K562 (cell line): Measurements from ENCODE around the gene ZNF276. TPM values are rescaled to one million over a fixed set of nuclear protein-coding genes. Genes with fewer than 3 reads are reported as not detected.

Experiments used
- ATAC-seq: fragments of 200-7000 bp; cut with Tn5 transposase; 3 replicates; pipeline ENCODE4 v1.9.1; 2020; ENCODE audit warnings: moderate library complexity
- BruUV-seq: library from RNA; stranded (reverse); fragments of 400-500 nt; replicated peaks from 2 replicates; lab custom pipeline; 2021; lab: Mats Ljungman, UMichigan
- CTCF ChIA-PET: fragments of 300-600 bp; formaldehyde crosslinking; extraction: SDS; loops from one replicate; lab custom pipeline; 2021; ENCODE audit warnings: low intra/inter-chr PET ratio; lab: Yijun Ruan, JAX
- POLR2A ChIA-PET: fragments of 300-600, 350-650 bp; sonication (Branson Sonifier 250); formaldehyde crosslinking; extraction: SDS; loops from one replicate; lab custom pipeline; 2021; ENCODE audit warnings: antibody characterized with exemption, inconsistent platforms; lab: Yijun Ruan, JAX
- DNase-seq, 4 experiments: peaks; one replicate each; pipeline versions ENCODE4 v3.0.0 to v3.0.0-alpha.2; 2011 to 2018; ENCODE audit warnings: low spot score in 3 of 4, mixed read lengths in 3 of 4; ENCODE audit errors: extremely low read depth in 1 of 4
- FAIRE-seq: peaks from 2 replicates; lab custom pipeline; 2011; peaks lifted over from hg19 to GRCh38; lab: Jason Lieb, UNC
- H2AFZ ChIP-seq: 2 replicates; pipeline ENCODE4 v1.6.0; 2011; ENCODE audit warnings: low read depth, low read length, control low read depth, inconsistent platforms
- H3K27ac ChIP-seq: fragments of 200-600 bp; 3 replicates; pipeline ENCODE4 v1.8.0; 2011; ENCODE audit warnings: low read depth, mild to moderate bottlenecking, control low read depth, inconsistent platforms, low read length, moderate library complexity, mixed read lengths; ENCODE audit errors: extremely low read depth
- H3K27me3 ChIP-seq, 2 experiments: fragments of 300-600 bp in 1 of 2; 2 replicates in 1 of 2; 3 replicates in 1 of 2; pipeline versions ENCODE4 v1.6.0 to v1.8.0; 2011; ENCODE audit warnings: inconsistent platforms in 2 of 2, low read length in 2 of 2, mild to moderate bottlenecking in 1 of 2, mixed read lengths in 1 of 2, moderate library complexity in 1 of 2; ENCODE audit not compliant: control insufficient read depth in 2 of 2, insufficient read depth in 2 of 2
- H3K36me3 ChIP-seq: fragments of 300-600 bp; 3 replicates; pipeline ENCODE4 v1.8.0; 2011; ENCODE audit warnings: mild to moderate bottlenecking, low read length, inconsistent platforms; ENCODE audit not compliant: control insufficient read depth, insufficient read depth
- H3K4me1 ChIP-seq, 2 experiments: fragments of 200-600 bp in 1 of 2; replicated peaks in 1 of 2; 2 replicates in 1 of 2; 3 replicates in 1 of 2; pipeline versions ENCODE4 v1.5.1 to v1.8.0; 2011; ENCODE audit warnings: inconsistent platforms in 2 of 2, low read length in 2 of 2, mild to moderate bottlenecking in 1 of 2, mixed read lengths in 1 of 2, moderate library complexity in 1 of 2; ENCODE audit not compliant: control insufficient read depth in 2 of 2, insufficient read depth in 2 of 2
- H3K4me2 ChIP-seq: 2 replicates; pipeline ENCODE4 v1.6.1; 2011; ENCODE audit warnings: low read length, control low read depth, inconsistent platforms, mixed read lengths; ENCODE audit not compliant: insufficient read depth
- H3K4me3 ChIP-seq: fragments of 200-600 bp; sonication (generic), shearing (Covaris generic); 2 replicates; pipeline ENCODE4 v1.5.1; 2016; ENCODE audit warnings: control low read depth, inconsistent platforms
- H3K79me2 ChIP-seq: fragments of 200-600 bp; 3 replicates; pipeline ENCODE4 v1.8.0; 2011; ENCODE audit warnings: low read length, inconsistent platforms; ENCODE audit not compliant: control insufficient read depth, insufficient read depth
- H3K9ac ChIP-seq, 2 experiments: 2 replicates each; pipeline versions ENCODE4 v1.6.0 to v1.6.1; 2011; ENCODE audit warnings: low read depth in 2 of 2, low read length in 2 of 2, control low read depth in 1 of 2, inconsistent platforms in 1 of 2, mild to moderate bottlenecking in 1 of 2, mixed read lengths in 1 of 2; ENCODE audit not compliant: insufficient read depth in 1 of 2
- H3K9me1 ChIP-seq: one replicate; pipeline ENCODE4 v1.6.0; 2011; ENCODE audit warnings: inconsistent platforms, mild to moderate bottlenecking, low read length, moderate library complexity; ENCODE audit not compliant: control insufficient read depth, insufficient read depth
- H3K9me3 ChIP-seq: replicated peaks from 2 replicates; pipeline ENCODE4 v1.5.1; 2011; ENCODE audit warnings: low read depth, low read length, inconsistent platforms; ENCODE audit not compliant: control insufficient read depth, insufficient read depth
- H4K20me1 ChIP-seq: replicated peaks from 2 replicates; pipeline ENCODE4 v1.6.1; 2011; ENCODE audit warnings: low read length, inconsistent platforms, mixed read lengths; ENCODE audit not compliant: control insufficient read depth, insufficient read depth
- BRF1 ChIP-seq: IDR thresholded peaks from 3 replicates; pipeline ENCODE4 v1.6.1; 2011; ENCODE audit warnings: borderline replicate concordance, mild to moderate bottlenecking; ENCODE audit not compliant: insufficient read length; ENCODE audit errors: extremely low read depth
- HNRNPL ChIP-seq: fragments of 200-400 bp; formaldehyde crosslinking; IDR thresholded peaks from 2 replicates; pipeline ENCODE4 v1.6.1; 2017; ENCODE audit warnings: low read depth, mild to moderate bottlenecking, low read length
- L3MBTL2 ChIP-seq: fragments of 450-650 bp; IDR thresholded peaks from 2 replicates; pipeline ENCODE4 v1.6.1; 2016; ENCODE audit warnings: mild to moderate bottlenecking, moderate library complexity
- POLR2A ChIP-seq: fragments of 450-650 bp; conservative IDR thresholded peaks from 2 replicates; pipeline ENCODE4 v1.6.1; 2016
- POLR2G ChIP-seq: fragments of 200-400 bp; formaldehyde crosslinking; IDR thresholded peaks from 2 replicates; pipeline ENCODE4 v1.6.1; 2017; ENCODE audit warnings: low read depth, mild to moderate bottlenecking, antibody characterized with exemption, low read length, moderate library complexity
- RBFOX2 ChIP-seq: fragments of 200-400 bp; formaldehyde crosslinking; IDR thresholded peaks from 2 replicates; pipeline ENCODE4 v1.6.1; 2017; ENCODE audit warnings: low read depth, mild to moderate bottlenecking, low read length, moderate library complexity
- RBM22 ChIP-seq: fragments of 200-400 bp; formaldehyde crosslinking; IDR thresholded peaks from 2 replicates; pipeline ENCODE4 v1.6.1; 2018; ENCODE audit warnings: low read length, low read depth; ENCODE audit not compliant: poor library complexity, severe bottlenecking
- SUPT5H ChIP-seq: fragments of 450-650 bp; IDR thresholded peaks from 2 replicates; pipeline ENCODE4 v1.6.1; 2016
- TRIM24 ChIP-seq, 2 experiments: fragments of 450-650 bp; IDR thresholded peaks; 2 replicates each; pipeline ENCODE4 v1.6.1; 2016
- XRCC5 ChIP-seq: fragments of 200-400 bp; formaldehyde crosslinking; IDR thresholded peaks from 2 replicates; pipeline ENCODE4 v1.6.1; 2017; ENCODE audit warnings: low read depth, mild to moderate bottlenecking, low read length
- WGBS: fragments of 100-300 bp; shearing (Covaris generic); methylation state at CpG from one replicate; pipeline ENCODE4 v1.1.6; 2016; ENCODE audit warnings: low coverage, mixed read lengths; ENCODE audit not compliant: insufficient coverage; ENCODE audit errors: missing lambda C conversion rate; 5-methylcytosine and 5-hydroxymethylcytosine counted together
- in situ Hi-C: fragments of 300-500 bp; cut with MboI; formaldehyde crosslinking; loops from 4 replicates; pipeline ENCODE4 v1.15.0; 2018; ENCODE audit warnings: inconsistent platforms, mixed read lengths
- intact Hi-C: fragments of 100-400 bp; cut with micrococcal nuclease; formaldehyde crosslinking; loops from 2 replicates; pipeline ENCODE4 v1.14.2; 2022
- polyA plus RNA-seq, 8 experiments: library from polyadenylated mRNA; depleted of rRNA in 4 of 8; stranded (reverse) in 5 of 8; unstranded in 3 of 8; fragments of >200 nt; fragmentation: Nextera tagmentation in 2 of 8; fragmentation: Illumina TruSeq in 1 of 8; extraction: Ambion mirVana in 2 of 8; extraction: Trizol in 1 of 8; gene quantifications; 2 replicates each; pipeline versions ENCODE4 v1.2.1 to v1.2.3, GENCODE V29; 2011 to 2014; ENCODE audit warnings: inconsistent platforms in 1 of 8, missing spikeins in 1 of 8
- total RNA-seq, 7 experiments: library from RNA; depleted of rRNA in 6 of 7; stranded (reverse); fragments of >200 nt in 6 of 7; fragmentation: Illumina TruSeq in 2 of 7; extraction: Trizol in 2 of 7; gene quantifications; 2 replicates each; pipeline versions ENCODE4 v1.2.1 to v1.2.3, GENCODE V29; 2011 to 2021; ENCODE audit warnings: low replicate concordance in 1 of 7
- TF ChIP-seq, protein P1 (sequence below): IDR thresholded peaks from 2 replicates; pipeline ENCODE4 v1.6.1; 2014; ENCODE audit warnings: antibody characterized with exemption
- TF ChIP-seq, protein P2 (sequence below): fragments of 250-450 bp; sonication (Bioruptor Pico); IDR thresholded peaks from 2 replicates; pipeline ENCODE4 v1.8.0; 2021; ENCODE audit warnings: moderate library complexity, mild to moderate bottlenecking, inconsistent platforms
- TF ChIP-seq, protein P3 (sequence below), 2 experiments: fragments of 200-800 bp in 1 of 2; sonication (Bioruptor generic) in 1 of 2; sonication (generic) in 1 of 2; formaldehyde crosslinking in 1 of 2; IDR thresholded peaks in 1 of 2; conservative IDR thresholded peaks in 1 of 2; 2 replicates each; pipeline versions ENCODE4 v1.5.0 to v1.6.1; 2016 to 2020; ENCODE audit warnings: missing compliant biosample characterization in 1 of 2, missing genetic modification characterization in 1 of 2, missing genetic modification reagents in 1 of 2
- TF ChIP-seq, protein P4 (sequence below): sonication (generic); formaldehyde crosslinking; IDR thresholded peaks from 2 replicates; pipeline ENCODE4 v1.8.1; 2023; ENCODE audit warnings: mild to moderate bottlenecking, missing genetic modification reagents

Gene ZNF276
- total and polyA plus RNA-seq, 9 of the 15 experiments (the other 6 are each of a cell fraction or from before 2014, with no cell fraction given): 0.49 to 43.9 (median 15.8) TPM

DNA sequence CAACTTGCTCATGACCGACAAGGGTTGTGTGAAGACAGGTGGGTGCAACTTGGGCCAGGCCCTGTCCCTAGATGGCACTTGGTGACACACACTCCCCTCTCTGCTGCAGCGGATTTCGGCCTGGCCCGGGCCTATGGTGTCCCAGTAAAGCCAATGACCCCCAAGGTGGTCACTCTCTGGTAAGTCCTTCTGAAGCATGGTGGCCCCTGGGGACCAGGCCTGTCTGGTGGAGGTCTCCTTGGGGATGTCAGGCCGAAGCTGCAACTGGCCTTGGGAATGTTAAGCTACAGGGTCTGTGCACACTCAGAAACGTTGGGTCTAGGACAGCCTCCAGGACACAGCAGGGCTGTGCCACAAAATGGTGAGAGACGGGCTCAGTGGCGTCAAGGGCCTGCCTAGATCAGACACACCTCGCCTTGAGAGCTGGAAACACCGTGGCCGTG, 28.0 kb upstream of the ZNF276 start (continued):
- TF ChIP-seq, protein P1, sequence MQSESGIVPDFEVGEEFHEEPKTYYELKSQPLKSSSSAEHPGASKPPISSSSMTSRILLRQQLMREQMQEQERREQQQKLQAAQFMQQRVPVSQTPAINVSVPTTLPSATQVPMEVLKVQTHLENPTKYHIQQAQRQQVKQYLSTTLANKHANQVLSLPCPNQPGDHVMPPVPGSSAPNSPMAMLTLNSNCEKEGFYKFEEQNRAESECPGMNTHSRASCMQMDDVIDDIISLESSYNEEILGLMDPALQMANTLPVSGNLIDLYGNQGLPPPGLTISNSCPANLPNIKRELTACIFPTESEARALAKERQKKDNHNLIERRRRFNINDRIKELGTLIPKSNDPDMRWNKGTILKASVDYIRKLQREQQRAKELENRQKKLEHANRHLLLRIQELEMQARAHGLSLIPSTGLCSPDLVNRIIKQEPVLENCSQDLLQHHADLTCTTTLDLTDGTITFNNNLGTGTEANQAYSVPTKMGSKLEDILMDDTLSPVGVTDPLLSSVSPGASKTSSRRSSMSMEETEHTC: no peak
- TF ChIP-seq TRIM24 (IDR thresholded peaks at IDR 0.05): no peak

DNA sequence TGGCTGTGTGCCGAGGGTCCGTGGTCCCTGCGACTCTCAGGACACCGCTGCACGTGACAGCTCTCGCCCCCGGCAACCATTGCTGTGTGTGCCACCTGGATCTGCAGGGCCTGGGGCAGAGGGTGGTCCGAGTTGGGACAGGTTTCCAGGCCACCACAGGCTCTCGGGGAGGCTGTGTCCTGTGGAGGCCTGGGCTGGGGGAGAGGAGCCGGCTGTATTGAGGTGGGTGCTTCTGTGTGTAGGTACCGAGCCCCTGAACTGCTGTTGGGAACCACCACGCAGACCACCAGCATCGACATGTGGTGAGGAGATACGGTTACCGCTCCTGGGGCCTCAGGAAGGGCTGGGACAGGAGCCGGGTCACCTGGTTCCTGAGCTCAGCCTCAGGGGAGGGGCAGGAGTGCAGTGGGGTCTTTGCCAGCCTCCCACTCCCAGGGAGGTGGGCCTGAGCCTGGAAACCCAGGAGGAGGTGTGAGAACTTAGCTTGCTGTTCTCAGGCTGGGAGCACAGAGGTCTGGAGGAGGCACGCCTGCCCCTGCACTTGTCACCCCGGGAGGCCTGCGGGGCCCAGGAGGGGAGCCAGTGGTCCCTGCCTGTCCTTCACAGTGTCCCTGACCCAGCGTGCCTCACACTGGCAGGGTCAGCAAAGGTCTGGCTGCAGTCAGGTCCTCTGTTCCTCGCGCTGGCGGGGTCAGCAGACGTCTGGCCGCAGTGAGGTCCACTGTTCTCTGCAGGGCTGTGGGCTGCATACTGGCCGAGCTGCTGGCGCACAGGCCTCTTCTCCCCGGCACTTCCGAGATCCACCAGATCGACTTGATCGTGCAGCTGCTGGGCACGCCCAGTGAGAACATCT, 27.2 kb upstream of the ZNF276 start:
- Histone ChIP-seq H3K36me3 (peaks cover 83% of the 10 kb centered on the region), H4K20me1 (no peaks in the 10 kb centered on the region), H3K27ac (no peak overlapping the region), H3K4me3 (no peak overlapping the region), H3K9ac (0 out of 4 replicates have a peak overlapping the region, but pooled peaks of 1 of the 2 experiments have one; percentile 40), H3K27me3 (no peaks in the 10 kb centered on the region), H3K79me2 (peaks cover 3% of the 10 kb centered on the region; the same call in 2 of the 3 replicates), H3K9me3 (no peaks in the 10 kb centered on the region), H3K4me2 (no peak overlapping the region), H2AFZ (no peak overlapping the region), H3K9me1 (peaks cover 11% of the 10 kb centered on the region), H3K4me1 (peaks cover 0 to 50% of the 10 kb centered on the region in 2 experiments; a peak in 3 of 5 replicates)
- ChIA-PET CTCF (no interaction called here), POLR2A (interaction anchor here (0.6 to 1.5 kb wide), 5 partner anchors 7 to 117 kb away, joined by 3 to 8 read pairs (median 3); partner anchors contain the start of gene CDK10)
- no peak for ATAC-seq
- 91% methylated on average over 31 of the region's 32 CpGs for WGBS
- TF ChIP-seq, protein P2, sequence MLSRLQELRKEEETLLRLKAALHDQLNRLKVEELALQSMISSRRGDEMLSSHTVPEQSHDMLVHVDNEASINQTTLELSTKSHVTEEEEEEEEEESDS (CRISPR knock-in tag): no peak
- TF ChIP-seq L3MBTL2 (no peak), SUPT5H (0 out of 2 replicates have a peak, but pooled peaks have one; percentile 36), HNRNPL (peak; percentile 61; the same call in 1 of the 2 replicates), BRF1 (no peak), RBFOX2 (peak; percentile 32; the same call in 1 of the 2 replicates), RBM22 (peak; percentile 71), XRCC5 (no peak), POLR2A (peak; percentile 58), POLR2G (peak; percentile 59; the same call in 1 of the 2 replicates)
- TF ChIP-seq, protein P3, sequence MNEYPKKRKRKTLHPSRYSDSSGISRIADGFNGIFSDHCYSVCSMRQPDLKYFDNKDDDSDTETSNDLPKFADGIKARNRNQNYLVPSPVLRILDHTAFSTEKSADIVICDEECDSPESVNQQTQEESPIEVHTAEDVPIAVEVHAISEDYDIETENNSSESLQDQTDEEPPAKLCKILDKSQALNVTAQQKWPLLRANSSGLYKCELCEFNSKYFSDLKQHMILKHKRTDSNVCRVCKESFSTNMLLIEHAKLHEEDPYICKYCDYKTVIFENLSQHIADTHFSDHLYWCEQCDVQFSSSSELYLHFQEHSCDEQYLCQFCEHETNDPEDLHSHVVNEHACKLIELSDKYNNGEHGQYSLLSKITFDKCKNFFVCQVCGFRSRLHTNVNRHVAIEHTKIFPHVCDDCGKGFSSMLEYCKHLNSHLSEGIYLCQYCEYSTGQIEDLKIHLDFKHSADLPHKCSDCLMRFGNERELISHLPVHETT (CRISPR knock-in tag; conservative IDR thresholded peaks at IDR 0.05 in 1 of 2, IDR thresholded peaks at IDR 0.05 in 1 of 2): no peak
- TF ChIP-seq, protein P4, sequence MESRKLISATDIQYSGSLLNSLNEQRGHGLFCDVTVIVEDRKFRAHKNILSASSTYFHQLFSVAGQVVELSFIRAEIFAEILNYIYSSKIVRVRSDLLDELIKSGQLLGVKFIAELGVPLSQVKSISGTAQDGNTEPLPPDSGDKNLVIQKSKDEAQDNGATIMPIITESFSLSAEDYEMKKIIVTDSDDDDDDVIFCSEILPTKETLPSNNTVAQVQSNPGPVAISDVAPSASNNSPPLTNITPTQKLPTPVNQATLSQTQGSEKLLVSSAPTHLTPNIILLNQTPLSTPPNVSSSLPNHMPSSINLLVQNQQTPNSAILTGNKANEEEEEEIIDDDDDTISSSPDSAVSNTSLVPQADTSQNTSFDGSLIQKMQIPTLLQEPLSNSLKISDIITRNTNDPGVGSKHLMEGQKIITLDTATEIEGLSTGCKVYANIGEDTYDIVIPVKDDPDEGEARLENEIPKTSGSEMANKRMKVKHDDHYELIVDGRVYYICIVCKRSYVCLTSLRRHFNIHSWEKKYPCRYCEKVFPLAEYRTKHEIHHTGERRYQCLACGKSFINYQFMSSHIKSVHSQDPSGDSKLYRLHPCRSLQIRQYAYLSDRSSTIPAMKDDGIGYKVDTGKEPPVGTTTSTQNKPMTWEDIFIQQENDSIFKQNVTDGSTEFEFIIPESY (CRISPR knock-in tag): peak; percentile 30; the same call in 1 of the 2 replicates
- FAIRE-seq: no peak
- in situ Hi-C loops: no loop called here
- DNase-seq: no peak
- intact Hi-C loops: no loop called here
- BruUV-seq: no TSS peak
